LoVo (cell line): Measurements from ENCODE around the gene SLX9.

ENCODE experiments used
- DNase-seq: peaks from one replicate; pipeline ENCODE4 v3.0.0-alpha.2; 2016; ENCODE audit warnings: low spot score

Gene SLX9

GRCh38 chr21:45003331-45004058 is 63.7 kb downstream of the SLX9 start:
- no peak for DNase-seq

- no peak for DNase-seq
Measured at GRCh38 chr21:45004059-45004422, 64.2 kb downstream of the SLX9 start.

- peak; percentile 37 for DNase-seq
Measured at GRCh38 chr21:45004481-45005247, 64.8 kb downstream of the SLX9 start.

- DNase-seq: no peak
Measured at GRCh38 chr21:45006536-45007095, 66.8 kb downstream of the SLX9 start.

GRCh38 chr21:45009616-45010015 is 69.8 kb downstream of the SLX9 start:
- no peak for DNase-seq

- no peak for DNase-seq
Measured at GRCh38 chr21:45010096-45010495, 70.3 kb downstream of the SLX9 start.

- DNase-seq: no peak
Measured at GRCh38 chr21:45010860-45011259, 71.0 kb downstream of the SLX9 start.

GRCh38 chr21:45011426-45011825 is 71.6 kb downstream of the SLX9 start:
- no peak for DNase-seq

- peak; percentile 72 for DNase-seq
Measured at GRCh38 chr21:45011911-45012661, 72.3 kb downstream of the SLX9 start.

GRCh38 chr21:45012662-45013259 is 72.9 kb downstream of the SLX9 start:
- DNase-seq: no peak

GRCh38 chr21:45013260-45013841 is 73.5 kb downstream of the SLX9 start:
- DNase-seq: no peak

- no peak for DNase-seq
Measured at GRCh38 chr21:45014747-45015468, 75.1 kb downstream of the SLX9 start.

- DNase-seq: no peak
Measured at GRCh38 chr21:45015469-45015860, 75.6 kb downstream of the SLX9 start.

GRCh38 chr21:45016031-45016405 is 76.2 kb downstream of the SLX9 start:
- DNase-seq: no peak

- no peak for DNase-seq
Measured at GRCh38 chr21:45016406-45017038, 76.7 kb downstream of the SLX9 start.

- DNase-seq: no peak
Measured at GRCh38 chr21:45017039-45017960, 77.5 kb downstream of the SLX9 start.

GRCh38 chr21:45018131-45019075 is 78.6 kb downstream of the SLX9 start:
- DNase-seq: no peak
